ENCODE measurements around the gene RIN3. TPM values are rescaled to one million over a fixed set of nuclear protein-coding genes. Genes with fewer than 3 reads are reported as not detected.

Gene RIN3
- polyA plus RNA-seq, 3 donors from 2014 or later, result 38.8 to 131 (median 60.1) TPM

DNA sequence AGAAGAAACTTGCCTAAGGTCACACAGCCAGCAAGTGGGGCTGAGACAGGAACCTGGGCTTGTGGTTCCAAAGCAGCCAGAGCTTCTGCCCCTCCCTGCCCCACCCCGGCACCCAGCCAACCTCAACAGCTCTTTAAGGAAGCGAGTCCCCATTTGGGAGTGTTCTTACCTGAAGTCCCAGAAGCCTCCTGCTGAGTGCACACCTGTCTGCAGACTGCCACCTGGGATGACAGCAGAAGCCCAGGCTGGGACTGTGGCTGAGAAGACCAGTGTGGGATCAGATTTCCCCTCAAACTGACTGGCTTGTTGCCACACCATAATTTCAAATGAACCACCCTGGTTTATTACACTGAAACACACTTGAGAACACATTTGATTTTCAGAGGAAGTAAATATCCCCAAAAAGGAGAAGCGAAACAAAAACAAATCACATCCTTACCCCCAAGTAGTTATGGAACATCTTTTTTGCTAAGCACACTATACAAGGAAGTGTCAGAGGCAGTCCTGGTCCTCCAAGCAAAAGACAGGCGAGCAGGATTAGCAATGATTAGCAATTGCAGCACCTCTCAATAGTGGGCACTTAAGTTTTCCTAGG, 6.3 kb upstream of the RIN3 start:
- H3K4me3 Mint-ChIP-seq, result no peak overlapping the region
- no peak overlapping the region for H3K27ac Mint-ChIP-seq
- peaks cover 11 to 36% of the 10 kb centered on the region in 2 donors for H3K4me1 Mint-ChIP-seq
- DNase-seq, result no peak
- peaks cover 0 to 5% (median 0%) of the 10 kb centered on the region in 3 donors for H3K36me3 Mint-ChIP-seq
- peaks cover 2 to 7% (median 2%) of the 10 kb centered on the region in 3 donors for H3K27me3 Mint-ChIP-seq (ENCODE audit: low read depth in 3 of 3)
- no peaks in the 10 kb centered on the region for H3K9me3 Mint-ChIP-seq

DNA sequence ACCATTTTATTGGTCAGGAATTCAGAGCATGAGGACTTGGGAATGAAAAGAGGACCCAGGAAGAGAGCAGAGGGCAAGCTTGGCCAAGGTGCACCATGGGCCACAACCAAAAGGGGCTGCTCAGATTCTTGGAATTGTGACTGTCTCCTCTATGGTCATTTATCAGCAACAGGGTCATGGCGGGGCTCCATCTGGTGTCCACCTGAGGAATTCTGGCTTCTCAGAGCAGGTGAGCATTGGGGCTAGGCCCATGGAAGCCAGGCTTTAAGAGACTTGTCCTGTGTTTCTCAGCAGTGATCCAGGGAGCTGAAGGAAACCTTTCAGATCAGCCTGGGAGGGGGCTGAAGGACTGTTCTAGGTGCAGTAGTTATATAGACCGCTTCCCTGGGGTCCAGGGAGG, 2.6 kb upstream of the RIN3 start:
- no peak for DNase-seq
- Mint-ChIP-seq H3K4me3 (no peak overlapping the region), H3K9me3 (no peaks in the 10 kb centered on the region), H3K27me3 (ENCODE audit: low read depth in 3 of 3) (peaks cover 0 to 4% (median 2%) of the 10 kb centered on the region in 3 donors), H3K36me3 (peaks cover 0 to 4% (median 4%) of the 10 kb centered on the region in 3 donors), H3K4me1 (peaks cover 27 to 57% of the 10 kb centered on the region in 2 donors), H3K27ac (peak overlapping the region in 2 of 6 donors; percentile 32 to 67)

DNA sequence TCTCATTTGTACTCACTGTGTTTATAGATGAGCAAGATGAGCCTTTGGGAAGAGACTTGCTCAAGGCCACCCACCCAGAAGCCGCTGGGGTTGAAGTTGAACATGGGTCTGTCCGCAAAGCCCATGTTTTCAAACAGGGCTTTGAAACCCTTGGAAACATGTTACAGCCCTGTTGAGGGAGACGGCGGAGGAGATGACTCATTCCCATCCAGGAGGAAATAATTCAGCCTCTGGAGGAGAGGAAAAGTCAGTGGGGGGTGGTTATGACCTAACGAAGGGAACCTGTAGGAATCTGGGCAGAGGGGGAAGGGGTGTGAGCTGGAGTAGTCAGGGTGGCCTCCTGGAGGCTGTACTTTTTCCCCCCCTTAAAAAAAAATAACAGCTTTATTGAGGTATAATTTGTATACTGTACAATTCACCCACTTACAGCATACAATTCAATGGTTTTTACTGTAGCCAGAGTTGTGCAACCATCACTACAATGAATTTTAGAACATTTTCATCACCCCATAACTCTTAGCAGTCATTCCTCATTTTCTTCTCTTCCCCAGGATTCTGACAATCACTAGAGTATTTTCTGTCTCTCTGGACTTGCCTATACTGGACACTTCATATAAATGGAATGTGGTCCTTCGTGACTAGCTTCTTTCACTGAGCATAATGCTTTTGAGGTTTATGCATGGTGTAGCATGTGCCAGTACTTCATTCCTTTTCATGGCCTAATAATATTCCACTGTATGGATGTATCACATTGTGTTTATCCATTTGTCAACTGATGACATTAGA, 1.9 kb upstream of the RIN3 start:
- Mint-ChIP-seq H3K4me3 (peak overlapping the region in 3 of 5 donors; percentile 29 to 44 (median 39)), H3K27me3 (ENCODE audit: low read depth in 3 of 3) (peaks cover 0 to 4% (median 2%) of the 10 kb centered on the region in 3 donors), H3K27ac (peak overlapping the region in 4 of 6 donors; percentile 17 to 67 (median 38)), H3K36me3 (peaks cover 0 to 4% (median 4%) of the 10 kb centered on the region in 3 donors), H3K9me3 (no peaks in the 10 kb centered on the region), H3K4me1 (peaks cover 32 to 59% of the 10 kb centered on the region in 2 donors)
- no peak for DNase-seq

DNA sequence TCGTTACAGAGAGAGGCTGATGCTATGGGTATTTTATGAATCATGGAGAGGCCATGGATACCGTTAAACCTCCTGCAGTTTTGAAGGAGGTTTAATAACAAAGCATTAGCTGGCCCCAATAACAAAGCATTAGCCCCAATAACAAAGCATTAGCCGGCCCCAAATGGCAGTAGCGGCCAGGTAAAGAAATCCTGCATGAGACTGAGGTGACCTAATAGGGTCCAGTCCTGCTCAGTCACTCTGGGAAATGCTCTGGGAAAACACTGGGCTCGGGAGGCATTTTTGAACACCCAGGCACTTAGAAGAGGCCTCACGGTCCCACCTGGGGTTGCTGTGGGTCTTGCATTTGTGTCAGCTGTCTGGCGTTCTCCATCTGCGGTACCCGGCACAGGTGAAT, 776 bp upstream of the RIN3 start:
- no peaks in the 10 kb centered on the region for H3K9me3 Mint-ChIP-seq
- peaks cover 40 to 59% of the 10 kb centered on the region in 2 donors for H3K4me1 Mint-ChIP-seq
- DNase-seq, result no peak
- H3K36me3 Mint-ChIP-seq, result peaks cover 0 to 4% (median 4%) of the 10 kb centered on the region in 3 donors
- H3K27ac Mint-ChIP-seq, result peak overlapping the region; percentile 17 to 87 (median 83)
- H3K27me3 Mint-ChIP-seq (ENCODE audit: low read depth in 3 of 3), result peaks cover 0 to 7% (median 2%) of the 10 kb centered on the region in 3 donors
- H3K4me3 Mint-ChIP-seq, result peak overlapping the region; percentile 68 to 83 (median 77)

DNA sequence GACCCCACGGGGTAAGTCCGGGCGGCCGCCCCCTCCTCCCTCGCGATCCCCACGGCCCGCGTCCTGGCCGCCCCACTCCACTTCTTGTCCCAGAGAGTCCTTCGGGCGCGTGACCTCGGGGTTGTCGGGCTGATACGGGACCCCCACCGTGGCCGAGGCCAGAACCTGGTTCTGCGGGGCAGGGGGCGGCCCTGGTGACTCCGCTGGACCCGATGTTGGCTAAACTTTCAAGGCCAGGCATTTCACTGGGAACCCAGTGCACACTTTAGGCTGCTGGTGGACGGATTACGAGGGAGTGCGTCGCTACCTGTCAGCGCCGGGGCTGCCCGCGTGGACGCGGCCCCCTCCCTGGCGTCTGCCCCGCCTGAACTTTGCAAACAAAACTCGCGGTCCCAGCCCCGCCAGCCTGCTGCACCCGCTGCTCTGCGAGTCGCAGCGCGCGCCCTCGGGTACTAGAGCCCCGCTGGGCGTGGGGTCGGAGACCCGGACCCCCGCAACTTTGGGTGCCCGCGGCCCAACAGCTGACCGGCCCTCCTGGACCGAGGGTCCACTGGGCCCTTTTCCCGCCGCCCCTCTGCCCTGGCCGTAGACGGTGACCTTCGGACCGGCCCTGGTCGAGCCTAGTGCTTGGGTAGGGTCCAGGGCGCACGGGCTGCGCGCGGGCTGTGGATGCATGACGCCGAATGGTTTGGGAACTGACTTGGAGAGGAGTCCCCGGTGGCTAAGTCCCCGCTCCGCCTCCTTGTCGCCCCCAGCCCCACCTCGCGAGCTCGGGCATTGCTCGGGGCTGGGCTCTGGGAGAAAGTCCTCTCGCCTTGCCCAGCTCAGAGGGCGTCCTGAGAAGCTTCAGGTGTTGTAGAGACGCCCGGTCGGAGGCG, 624 bp downstream of the RIN3 start:
- Mint-ChIP-seq H3K27me3 (ENCODE audit: low read depth in 3 of 3) (peaks cover 2 to 7% (median 6%) of the 10 kb centered on the region in 3 donors), H3K27ac (peak overlapping the region; percentile 95 to 100 (median 98)), H3K4me1 (peaks cover 54 to 68% of the 10 kb centered on the region in 2 donors), H3K36me3 (peaks cover 0 to 4% (median 4%) of the 10 kb centered on the region in 3 donors), H3K4me3 (peak overlapping the region; percentile 83 to 90 (median 83)), H3K9me3 (no peaks in the 10 kb centered on the region)
- DNase-seq, result peak; percentile 47 to 52 (median 47)

DNA sequence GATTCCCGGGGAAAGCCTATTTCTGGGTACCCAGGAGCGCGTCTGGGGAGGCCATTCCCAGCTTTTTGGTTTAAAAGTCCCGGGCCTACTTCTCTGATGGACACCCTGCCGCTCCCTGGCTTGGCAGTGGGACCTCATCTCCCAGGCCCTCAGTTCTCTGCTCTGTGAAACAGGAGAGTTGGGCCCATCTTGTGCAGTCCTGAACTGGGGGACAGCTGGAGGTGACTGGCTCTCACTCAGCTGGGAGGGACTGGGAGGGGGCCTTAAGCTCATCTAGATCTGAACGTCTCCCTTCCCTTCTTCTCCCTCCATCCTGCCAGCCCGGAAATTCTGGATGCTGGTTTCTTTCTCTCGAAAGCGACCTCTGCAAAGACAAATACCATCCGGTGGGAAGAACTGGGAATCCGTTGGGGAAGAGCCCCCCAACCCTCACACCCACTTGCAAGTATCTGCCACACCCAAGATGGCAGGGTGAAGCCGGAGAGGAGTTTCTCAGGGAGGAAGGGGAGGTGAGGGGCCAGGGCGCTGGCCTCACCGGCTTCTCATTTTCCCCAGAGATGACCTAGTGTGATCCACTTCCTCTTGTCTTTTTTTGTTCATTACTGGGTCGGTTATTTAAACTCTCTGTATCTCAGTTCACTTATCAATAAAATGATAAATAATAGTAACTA, 1.4 kb downstream of the RIN3 start:
- H3K36me3 Mint-ChIP-seq, result peaks cover 0 to 4% (median 4%) of the 10 kb centered on the region in 3 donors
- no peak for DNase-seq
- H3K27ac Mint-ChIP-seq, result peak overlapping the region; percentile 95 to 100 (median 98)
- H3K9me3 Mint-ChIP-seq, result no peaks in the 10 kb centered on the region
- peaks cover 62 to 75% of the 10 kb centered on the region in 2 donors for H3K4me1 Mint-ChIP-seq
- peak overlapping the region; percentile 83 to 90 (median 83) for H3K4me3 Mint-ChIP-seq
- H3K27me3 Mint-ChIP-seq (ENCODE audit: low read depth in 3 of 3), result peaks cover 2 to 9% (median 6%) of the 10 kb centered on the region in 3 donors

DNA sequence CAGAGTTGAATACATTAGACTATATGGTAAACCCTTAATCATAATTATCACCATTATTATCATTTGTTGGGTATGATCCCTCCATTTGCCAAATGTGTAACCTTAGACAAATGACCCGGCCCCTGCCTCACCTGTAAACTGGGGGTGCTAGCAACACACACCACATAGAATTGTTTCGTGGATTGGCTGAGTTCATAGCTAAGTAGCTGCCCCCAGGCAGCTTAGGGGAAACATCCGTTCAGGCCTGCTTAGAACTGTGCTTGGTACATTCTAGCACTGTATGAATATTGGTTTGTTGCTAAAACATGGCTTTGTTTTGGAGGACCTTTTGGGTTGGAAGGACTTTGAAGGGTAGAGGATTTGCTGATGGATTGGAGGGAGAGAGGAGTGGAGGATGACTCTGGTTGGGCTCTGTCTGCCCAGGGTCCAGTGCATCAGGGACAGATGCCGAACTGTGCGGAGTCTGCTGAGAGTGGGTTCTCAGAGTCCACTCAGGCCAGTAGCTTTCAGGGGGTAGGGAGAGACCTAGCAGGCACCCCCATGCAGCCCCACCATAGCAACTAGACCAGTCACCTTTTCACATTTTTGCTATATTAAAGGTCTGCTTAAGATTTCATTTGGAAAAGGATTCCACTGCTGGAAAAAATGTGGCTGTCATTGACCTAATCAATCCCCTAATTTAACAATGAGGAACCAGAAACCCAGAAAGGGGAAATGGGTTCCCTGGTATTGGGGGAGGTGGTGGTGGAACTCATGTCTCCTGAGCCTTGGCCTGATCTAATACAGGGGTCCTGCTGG, 2.2 kb downstream of the RIN3 start:
- Mint-ChIP-seq H3K27me3 (ENCODE audit: low read depth in 3 of 3) (peaks cover 1 to 12% (median 6%) of the 10 kb centered on the region in 3 donors), H3K4me1 (peaks cover 69 to 83% of the 10 kb centered on the region in 2 donors), H3K4me3 (peak overlapping the region; percentile 83 to 90 (median 83)), H3K27ac (peak overlapping the region; percentile 95 to 100 (median 98)), H3K36me3 (peaks cover under 1 to 5% (median 4%) of the 10 kb centered on the region in 3 donors), H3K9me3 (no peaks in the 10 kb centered on the region)
- peak in 2 of 3 donors; percentile 9 to 28 for DNase-seq

DNA sequence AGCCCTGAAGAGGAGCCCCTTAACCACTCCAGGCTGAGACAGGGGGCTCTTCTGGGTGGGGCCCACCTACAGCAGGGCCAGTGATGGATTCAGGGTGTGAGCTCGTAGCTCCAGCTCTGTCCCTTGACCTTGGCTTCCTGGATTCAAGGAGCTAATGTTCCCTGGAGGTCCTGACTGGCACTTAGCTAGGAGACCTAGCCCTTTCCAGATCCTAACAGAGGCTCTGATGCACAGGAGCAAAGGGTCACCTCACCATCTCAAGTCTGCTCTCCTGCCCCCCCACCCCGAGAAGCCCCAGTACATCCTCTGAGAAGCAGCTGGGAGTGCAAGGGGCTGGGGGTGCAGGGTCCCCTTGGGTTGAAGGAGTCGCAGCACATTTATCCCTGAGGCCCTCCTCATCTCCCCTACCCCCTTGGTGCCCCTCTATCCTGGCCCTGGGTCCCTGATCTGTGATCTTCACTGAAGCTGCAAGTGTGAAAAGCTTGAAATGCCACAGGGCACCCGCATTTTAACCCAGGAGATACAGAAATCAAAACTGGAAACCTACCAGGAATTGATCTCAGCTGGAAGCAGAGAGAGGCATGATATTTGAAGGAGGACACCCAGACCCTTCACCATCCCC, 2.9 kb downstream of the RIN3 start:
- Mint-ChIP-seq H3K36me3 (peaks cover 7 to 12% (median 10%) of the 10 kb centered on the region in 3 donors), H3K27me3 (ENCODE audit: low read depth in 3 of 3) (peaks cover 0 to 12% (median 6%) of the 10 kb centered on the region in 3 donors), H3K27ac (peak overlapping the region; percentile 95 to 100 (median 98)), H3K9me3 (no peaks in the 10 kb centered on the region), H3K4me3 (peak overlapping the region; percentile 83 to 90 (median 83)), H3K4me1 (peaks cover 77 to 83% of the 10 kb centered on the region in 2 donors)
- peak in 1 of 3 donors; percentile 21 for DNase-seq

DNA sequence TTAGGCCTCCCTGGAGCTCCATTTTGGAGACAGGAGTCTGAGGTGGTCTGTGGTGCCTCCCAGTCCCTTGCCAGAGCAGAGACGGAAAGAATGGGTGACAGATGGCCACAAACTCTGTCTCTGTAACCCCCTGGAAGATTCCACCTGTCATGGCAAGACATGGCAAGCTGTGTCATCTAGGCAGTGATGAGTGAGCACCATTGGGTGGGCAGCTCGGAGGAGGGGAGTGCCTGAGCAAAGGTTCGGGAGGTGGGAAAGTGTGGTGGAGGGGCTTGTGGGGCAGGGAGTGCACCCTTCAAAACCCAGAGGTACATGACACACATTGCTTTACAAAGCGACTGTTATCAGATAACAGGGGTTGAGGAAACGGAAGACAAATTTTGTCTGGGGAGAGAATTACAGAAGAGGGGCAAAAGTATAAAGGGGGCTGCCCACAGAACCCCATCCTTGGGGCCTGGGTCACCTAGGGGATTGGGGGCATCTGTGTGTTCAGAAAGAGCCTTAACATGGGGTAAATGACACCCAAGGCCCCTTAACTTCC, 3.5 kb downstream of the RIN3 start:
- peak overlapping the region; percentile 83 to 90 (median 83) for H3K4me3 Mint-ChIP-seq
- DNase-seq, result peak in 1 of 3 donors; percentile 39
- no peaks in the 10 kb centered on the region for H3K9me3 Mint-ChIP-seq
- peak overlapping the region; percentile 95 to 100 (median 98) for H3K27ac Mint-ChIP-seq
- H3K27me3 Mint-ChIP-seq (ENCODE audit: low read depth in 3 of 3), result peaks cover 0 to 14% (median 6%) of the 10 kb centered on the region in 3 donors
- peaks cover 82 to 83% of the 10 kb centered on the region in 2 donors for H3K4me1 Mint-ChIP-seq
- H3K36me3 Mint-ChIP-seq, result peaks cover 10 to 13% (median 12%) of the 10 kb centered on the region in 3 donors

DNA sequence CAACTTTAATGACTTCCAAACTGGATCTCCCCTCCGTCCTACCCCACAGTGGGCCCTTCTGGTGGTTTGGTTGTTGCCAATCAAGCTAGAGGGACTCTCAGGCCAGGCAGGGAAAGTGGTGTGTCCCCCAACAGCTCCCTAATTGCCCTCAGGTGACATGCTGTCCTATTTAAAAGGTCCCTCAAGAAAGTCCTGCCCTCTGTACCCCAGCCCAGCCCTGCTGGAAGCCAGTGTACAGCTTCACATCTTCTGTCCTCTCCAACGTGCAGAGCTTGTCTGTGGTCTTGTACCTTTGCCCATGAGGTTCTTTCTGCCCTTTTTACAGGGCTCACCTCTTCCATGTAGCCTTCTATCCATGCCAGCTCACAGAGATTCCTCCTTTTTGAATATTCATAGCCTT, 4.2 kb downstream of the RIN3 start:
- peak overlapping the region; percentile 95 to 100 (median 98) for H3K27ac Mint-ChIP-seq
- H3K9me3 Mint-ChIP-seq, result no peaks in the 10 kb centered on the region
- peaks cover 10 to 16% (median 13%) of the 10 kb centered on the region in 3 donors for H3K36me3 Mint-ChIP-seq
- DNase-seq, result no peak
- H3K4me1 Mint-ChIP-seq, result peaks cover 83% of the 10 kb centered on the region in 2 donors
- H3K27me3 Mint-ChIP-seq (ENCODE audit: low read depth in 3 of 3), result peaks cover 0 to 14% (median 6%) of the 10 kb centered on the region in 3 donors
- H3K4me3 Mint-ChIP-seq, result peak overlapping the region; percentile 83 to 90 (median 83)

DNA sequence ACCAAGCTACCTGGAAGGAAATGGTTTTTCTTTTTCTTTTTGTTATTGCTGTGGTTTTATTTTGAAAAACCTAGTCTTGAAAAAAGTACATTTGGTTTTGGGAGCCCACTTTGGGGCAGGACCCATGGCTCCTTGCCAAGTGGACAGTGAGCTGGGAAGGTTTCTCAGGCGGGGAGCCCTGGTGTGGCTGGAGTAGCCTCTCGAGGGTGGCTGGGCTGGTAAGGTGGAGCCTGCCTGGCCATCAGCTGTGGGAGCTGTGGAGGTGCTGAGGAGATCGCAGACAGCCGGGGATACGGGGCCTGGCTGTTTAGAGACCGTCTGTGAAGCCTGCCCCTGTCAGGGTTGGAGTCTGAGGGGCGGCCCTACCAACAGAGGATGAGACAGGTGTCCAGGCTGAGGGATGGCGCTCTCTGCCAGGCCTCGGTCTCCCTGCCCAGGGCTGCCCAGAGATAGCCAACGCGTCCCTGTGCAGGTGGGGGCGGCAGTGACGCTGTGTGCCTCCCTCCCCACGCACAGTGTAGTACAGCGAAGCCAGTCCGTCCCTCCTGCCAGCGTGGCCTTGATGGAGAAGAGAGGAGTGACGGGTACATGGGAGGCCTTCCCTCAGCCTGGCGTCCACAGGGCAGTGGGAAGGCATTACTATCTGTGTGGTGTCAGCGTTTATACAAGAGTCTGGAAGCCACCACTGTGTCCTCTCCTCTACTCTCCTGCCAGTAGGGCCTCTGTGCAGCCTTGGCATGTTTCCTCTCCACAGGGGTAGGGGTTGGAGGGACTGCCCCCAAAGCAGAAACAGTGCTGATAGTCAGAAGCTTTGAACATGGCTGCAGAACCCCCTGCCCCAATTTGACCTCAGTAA, 5.9 kb downstream of the RIN3 start:
- DNase-seq, result no peak
- Mint-ChIP-seq H3K36me3 (peaks cover 10 to 17% (median 13%) of the 10 kb centered on the region in 3 donors), H3K4me1 (peaks cover 97% of the 10 kb centered on the region in 2 donors), H3K4me3 (peak overlapping the region; percentile 83 to 90 (median 83)), H3K9me3 (no peaks in the 10 kb centered on the region), H3K27ac (peak overlapping the region; percentile 95 to 100 (median 98)), H3K27me3 (ENCODE audit: low read depth in 3 of 3) (peaks cover 0 to 10% (median 6%) of the 10 kb centered on the region in 3 donors)

All from immature natural killer cell (primary cell).